Liver (tissue), 3 donors: ENCODE measurements around the gene LILRB2.

Experiments
- CTCF ChIP-seq: fragments of 150-350 bp; IDR thresholded peaks from 2 replicates; pipeline ENCODE4 v1.5.1; 2017; ENCODE audit warnings: improper control_type of control experiment, low read depth, low read length; ENCODE audit not compliant: missing input control
- GABPA ChIP-seq, 2 donors: IDR thresholded peaks in 1 of 2; conservative IDR thresholded peaks in 1 of 2; 2 replicates each; pipeline ENCODE4 v1.6.1; 2016; ENCODE audit warnings: antibody characterized with exemption in 2 of 2, mild to moderate bottlenecking in 1 of 2, moderate library complexity in 1 of 2
- RAD21 ChIP-seq, 2 donors: IDR thresholded peaks; 2 replicates each; pipeline ENCODE4 v1.6.1; 2016; ENCODE audit warnings: antibody characterized with exemption in 2 of 2, mild to moderate bottlenecking in 2 of 2
- REST ChIP-seq: IDR thresholded peaks from 2 replicates; pipeline ENCODE4 v1.6.1; 2016; ENCODE audit warnings: antibody characterized with exemption, mild to moderate bottlenecking
- SP1 ChIP-seq: IDR thresholded peaks from 2 replicates; pipeline ENCODE4 v1.6.1; 2018; ENCODE audit warnings: antibody characterized with exemption, mild to moderate bottlenecking
- donor health status: healthy.
- donor health status: healthy.

GRCh38 chr19:54268936-54269335 is 12.0 kb downstream of the LILRB2 start:
- TF ChIP-seq CTCF (no peak), REST (no peak), RAD21 (IDR thresholded peaks at IDR 0.05) (no peak), GABPA (IDR thresholded peaks at IDR 0.05 in 1 of 2, conservative IDR thresholded peaks at IDR 0.05 in 1 of 2) (no peak), SP1 (no peak)
